SK-N-SH (cell line): Measurements from ENCODE around the gene PSMC3. TPM values are rescaled to one million over a fixed set of nuclear protein-coding genes. Genes with fewer than 3 reads are reported as not detected.

ENCODE experiments used
- CTCF ChIA-PET: fragments of 300-600, 350-600 bp; formaldehyde crosslinking; extraction: SDS; loops from one replicate; lab custom pipeline; 2021; lab: Yijun Ruan, JAX
- POLR2A ChIA-PET: fragments of 350-600 bp; sonication (Branson Sonifier 250); formaldehyde crosslinking; extraction: SDS; loops from one replicate; lab custom pipeline; 2020; ENCODE audit warnings: antibody characterized with exemption, inconsistent platforms; lab: Yijun Ruan, JAX
- DNase-seq: peaks from one replicate; pipeline ENCODE4 v3.0.0; 2012
- H2AFZ ChIP-seq: fragments of 200-600 bp; sonication (generic); 2 replicates; pipeline ENCODE4 v1.8.1; 2016; ENCODE audit warnings: antibody characterized with exemption, mild to moderate bottlenecking, low read depth
- H3F3A ChIP-seq: fragments of 200-600 bp; sonication (generic); replicated peaks from 2 replicates; pipeline ENCODE3; 2016; ENCODE audit warnings: antibody characterized with exemption, mild to moderate bottlenecking; ENCODE audit not compliant: insufficient read depth
- H3K27ac ChIP-seq, 2 experiments: fragments of 200-500 bp in 1 of 2; fragments of 200-600 bp in 1 of 2; sonication (Bioruptor generic) in 1 of 2; sonication (generic), shearing (Covaris generic) in 1 of 2; 2 replicates each; pipeline versions ENCODE4 v1.5.1 to v1.6.1; 2014 to 2016; ENCODE audit warnings: low read depth in 2 of 2, inconsistent platforms in 1 of 2, low read length in 1 of 2, mild to moderate bottlenecking in 1 of 2, mixed read lengths in 1 of 2
- H3K27me3 ChIP-seq: fragments of 200-600 bp; sonication (generic), shearing (Covaris generic); 2 replicates; pipeline ENCODE4 v1.6.1; 2016; ENCODE audit warnings: mixed run types; ENCODE audit not compliant: insufficient read depth
- H3K36me3 ChIP-seq, 2 experiments: fragments of 200-500 bp in 1 of 2; fragments of 200-600 bp in 1 of 2; sonication (Bioruptor generic) in 1 of 2; sonication (generic) in 1 of 2; replicated peaks in 1 of 2; 2 replicates each; pipeline versions ENCODE3 to v1.5.1; 2014 to 2016; ENCODE audit warnings: low read length in 1 of 2, mild to moderate bottlenecking in 1 of 2; ENCODE audit not compliant: insufficient read depth in 2 of 2, control insufficient read depth in 1 of 2
- H3K4me1 ChIP-seq, 2 experiments: fragments of 200-500 bp in 1 of 2; fragments of 200-600 bp in 1 of 2; sonication (Bioruptor generic) in 1 of 2; sonication (generic), shearing (Covaris generic) in 1 of 2; 2 replicates each; pipeline versions ENCODE4 v1.5.1 to v1.6.1; 2014 to 2016; ENCODE audit warnings: low read depth in 1 of 2, low read length in 1 of 2, mixed run types in 1 of 2; ENCODE audit not compliant: insufficient read depth in 2 of 2, control insufficient read depth in 1 of 2
- H3K4me2 ChIP-seq: fragments of 200-600 bp; sonication (generic), shearing (Covaris generic); 2 replicates; pipeline ENCODE4 v1.6.1; 2017; ENCODE audit warnings: mixed run types
- H3K4me3 ChIP-seq, 2 experiments: fragments of 200-500 bp in 1 of 2; fragments of 200-600 bp in 1 of 2; sonication (Bioruptor generic) in 1 of 2; sonication (generic), shearing (Covaris generic) in 1 of 2; 2 replicates each; pipeline versions ENCODE4 v1.5.1 to v1.8.1; 2014 to 2016; ENCODE audit warnings: low read depth in 2 of 2, inconsistent platforms in 1 of 2, low read length in 1 of 2, mild to moderate bottlenecking in 1 of 2, mixed read lengths in 1 of 2, moderate library complexity in 1 of 2
- H3K79me2 ChIP-seq: fragments of 200-600 bp; sonication (generic); 2 replicates; pipeline ENCODE4 v1.8.1; 2017; ENCODE audit warnings: mild to moderate bottlenecking; ENCODE audit not compliant: insufficient read depth
- H3K9ac ChIP-seq: fragments of 200-600 bp; sonication (generic); 2 replicates; pipeline ENCODE4 v1.6.1; 2017; ENCODE audit warnings: mixed run types
- H3K9me2 ChIP-seq: fragments of 200-600 bp; sonication (generic); 2 replicates; pipeline ENCODE4 v1.6.1; 2017; ENCODE audit warnings: mixed run types
- H3K9me3 ChIP-seq: fragments of 200-600 bp; sonication (generic); 2 replicates; pipeline ENCODE4 v1.6.1; 2017; ENCODE audit warnings: mixed run types, mild to moderate bottlenecking, moderate library complexity
- H4K20me1 ChIP-seq: fragments of 200-600 bp; sonication (generic); 2 replicates; pipeline ENCODE4 v1.6.1; 2017; ENCODE audit warnings: mild to moderate bottlenecking, mixed run types; ENCODE audit not compliant: insufficient read depth
- CHD2 ChIP-seq: fragments of 150-350 bp; IDR thresholded peaks from 2 replicates; pipeline ENCODE4 v1.6.1; 2018; ENCODE audit warnings: low read length; ENCODE audit not compliant: partially characterized antibody
- CTCF ChIP-seq: fragments of 200-600 bp; sonication (generic); IDR thresholded peaks from 2 replicates; pipeline ENCODE4 v1.6.1; 2017; ENCODE audit warnings: antibody characterized with exemption, mild to moderate bottlenecking, moderate library complexity
- FOSL2 ChIP-seq: IDR thresholded peaks from 2 replicates; pipeline ENCODE4 v1.4.0; 2012; ENCODE audit warnings: low read depth, mild to moderate bottlenecking, moderate library complexity, borderline replicate concordance
- GATA2 ChIP-seq: sonication (generic); formaldehyde crosslinking; IDR thresholded peaks from 2 replicates; pipeline ENCODE4 v1.5.0; 2020; ENCODE audit warnings: mild to moderate bottlenecking, missing genetic modification reagents
- MAX ChIP-seq: IDR thresholded peaks from 2 replicates; pipeline ENCODE4 v1.4.0; 2012; ENCODE audit warnings: low read depth
- RCOR1 ChIP-seq: fragments of 150-350 bp; IDR thresholded peaks from 2 replicates; pipeline ENCODE4 v1.6.1; 2017; ENCODE audit warnings: antibody characterized with exemption, low read length
- REST ChIP-seq: IDR thresholded peaks from 2 replicates; pipeline ENCODE4 v1.6.1; 2012; ENCODE audit warnings: mild to moderate bottlenecking, low read depth, low read length, moderate library complexity
- SIN3A ChIP-seq: IDR thresholded peaks from 2 replicates; pipeline ENCODE4 v1.6.1; 2012; ENCODE audit warnings: low read depth, mild to moderate bottlenecking, low read length, moderate library complexity, borderline replicate concordance
- TCF12 ChIP-seq: IDR thresholded peaks from 2 replicates; pipeline ENCODE4 v1.4.0; 2012
- USF2 ChIP-seq: fragments of 150-350 bp; IDR thresholded peaks from 2 replicates; pipeline ENCODE4 v1.6.1; 2017; ENCODE audit warnings: antibody characterized with exemption, low read length, low read depth, borderline replicate concordance
- WGBS: methylation state at CpG from one replicate; pipeline ENCODE4 v1.1.6; 2017; ENCODE audit warnings: low lambda C conversion rate; 5-methylcytosine and 5-hydroxymethylcytosine counted together
- polyA plus RNA-seq, 3 experiments: library from polyadenylated mRNA; depleted of rRNA; stranded (reverse); fragments of >200 nt; gene quantifications; 2 replicates each; pipeline ENCODE4 v1.2.3, GENCODE V29; 2012

PSMC3 gene
- polyA plus RNA-seq, 1 of the 3 experiments (the other 2 are of a cell fraction): 184 TPM

- Histone ChIP-seq H3K27me3 (no peaks in the 10 kb centered on the region), H3K9ac (peak overlapping the region; percentile 100), H3K4me3 (peak overlapping the region; percentile 64 to 99), H3K27ac (peak overlapping the region; percentile 91 to 97), H3K4me1 (peaks cover 21 to 40% of the 10 kb centered on the region in 2 experiments; a peak in 2 of 4 replicates), H3K36me3 (peaks cover 26 to 32% of the 10 kb centered on the region in 2 experiments), H4K20me1 (0 out of 2 replicates have a peak, but pooled peaks cover 3% of the 10 kb centered on the region), H3K4me2 (peak overlapping the region; percentile 100), H3F3A (peaks cover 13% of the 10 kb centered on the region), H3K9me2 (no peaks in the 10 kb centered on the region), H3K9me3 (no peaks in the 10 kb centered on the region), H3K79me2 (peaks cover 42% of the 10 kb centered on the region), H2AFZ (no peak overlapping the region)
- ChIA-PET POLR2A (interaction anchor here (0.7 to 1.8 kb wide), 3 partner anchors 8 to 222 kb away, joined by 3 to 7 read pairs (median 3); no protein-coding TSS in a partner anchor), CTCF (interaction anchor here (0.9 to 20.7 kb wide), 5 partner anchors 10 to 45 kb away, joined by 4 to 239 read pairs (median 7); partner anchors contain the start of genes PSMC3 and SPI1)
- DNase-seq: peak; percentile 43
- TF ChIP-seq CTCF (no peak), FOSL2 (no peak)
- 56% methylated on average over 19 of the region's 31 CpGs for WGBS
These were observed 16.5 kb downstream of the PSMC3 start for GRCh38 chr11:47409440-47410369.

- H3K36me3 ChIP-seq: peaks cover 23 to 26% of the 10 kb centered on the region in 2 experiments
- peaks cover 21 to 40% of the 10 kb centered on the region in 2 experiments; a peak in 2 of 4 replicates for H3K4me1 ChIP-seq
- no peaks in the 10 kb centered on the region for H3K9me3 ChIP-seq
- DNase-seq: peak; percentile 81
- 0 out of 2 replicates have a peak, but pooled peaks cover 3% of the 10 kb centered on the region for H4K20me1 ChIP-seq
- no peaks in the 10 kb centered on the region for H3K9me2 ChIP-seq
- peak overlapping the region; percentile 91 to 97 for H3K27ac ChIP-seq
- peak overlapping the region; percentile 100 for H3K4me2 ChIP-seq
- CTCF ChIA-PET: interaction anchor here (0.7 to 20.7 kb wide), 8 partner anchors 8 to 223 kb away, joined by 3 to 239 read pairs (median 4); partner anchors contain the start of genes PSMC3 and SPI1
- H3K9ac ChIP-seq: peak overlapping the region; percentile 100
- H3F3A ChIP-seq: peaks cover 13% of the 10 kb centered on the region
- H3K79me2 ChIP-seq: peaks cover 42% of the 10 kb centered on the region
- H3K4me3 ChIP-seq: peak overlapping the region; percentile 64 to 99
- POLR2A ChIA-PET: interaction anchor here (0.7 to 1.8 kb wide), 3 partner anchors 8 to 221 kb away, joined by 3 to 7 read pairs (median 3); partner anchors contain the start of gene DDB2
- H2AFZ ChIP-seq: no peak overlapping the region
- no peaks in the 10 kb centered on the region for H3K27me3 ChIP-seq
- WGBS: under 1% methylated on average over 25 of the region's 50 CpGs
- peak; percentile 23 for TF ChIP-seq CHD2
- TF ChIP-seq USF2: no peak
- peak; percentile 49; the same call in 1 of the 2 replicates for TF ChIP-seq SIN3A
- peak; percentile 39; the same call in 1 of the 2 replicates for TF ChIP-seq GATA2 (CRISPR knock-in tag)
- no peak for TF ChIP-seq CTCF
- 0 out of 2 replicates have a peak, but pooled peaks have one; percentile 32 for TF ChIP-seq RCOR1
- TF ChIP-seq MAX: peak; percentile 77
- peak; percentile 52; the same call in 1 of the 2 replicates for TF ChIP-seq TCF12
- TF ChIP-seq REST: no peak
These were observed 17.4 kb downstream of the PSMC3 start for GRCh38 chr11:47408598-47409439.
